Liver (tissue), 9 donors: Measurements from ENCODE around the gene LRRC51. TPM values are rescaled to one million over a fixed set of nuclear protein-coding genes. Genes with fewer than 3 reads are reported as not detected.

Source experiments
- DNase-seq: peaks from one replicate; pipeline ENCODE4 v3.0.0-alpha.2; 2017; ENCODE audit warnings: low spot score
- H3K27ac ChIP-seq, 2 donors: one replicate each; pipeline ENCODE4 v1.7.0; 2013; ENCODE audit warnings: inconsistent platforms in 2 of 2, low read length in 2 of 2, control low read depth in 1 of 2, low read depth in 1 of 2, mild to moderate bottlenecking in 1 of 2
- H3K27me3 ChIP-seq, 4 donors: one replicate each; pipeline versions ENCODE4 v1.6.1 to v1.7.0; 2013; ENCODE audit warnings: low read length in 3 of 4, inconsistent platforms in 1 of 4, mild to moderate bottlenecking in 1 of 4, moderate library complexity in 1 of 4; ENCODE audit not compliant: control insufficient read depth in 4 of 4, insufficient read depth in 4 of 4
- H3K36me3 ChIP-seq, 4 donors: one replicate each; pipeline versions ENCODE4 v1.6.1 to v1.7.0; 2013; ENCODE audit warnings: low read length in 3 of 4, mild to moderate bottlenecking in 3 of 4, low read depth in 1 of 4, moderate library complexity in 1 of 4; ENCODE audit not compliant: control insufficient read depth in 4 of 4, insufficient read depth in 3 of 4
- H3K4me1 ChIP-seq, 4 donors: one replicate each; pipeline versions ENCODE4 v1.6.1 to v1.7.0; 2013; ENCODE audit warnings: low read length in 3 of 4, mild to moderate bottlenecking in 3 of 4, moderate library complexity in 1 of 4; ENCODE audit not compliant: control insufficient read depth in 4 of 4, insufficient read depth in 4 of 4
- H3K4me3 ChIP-seq, 3 donors: one replicate each; pipeline versions ENCODE4 v1.6.1 to v1.7.0; 2013; ENCODE audit warnings: low read length in 3 of 3, control low read depth in 1 of 3, low read depth in 1 of 3, mild to moderate bottlenecking in 1 of 3
- H3K9ac ChIP-seq, 2 donors: one replicate each; pipeline ENCODE4 v1.7.0; 2013; ENCODE audit warnings: low read length in 2 of 2, mild to moderate bottlenecking in 2 of 2, moderate library complexity in 2 of 2, control low read depth in 1 of 2, low read depth in 1 of 2
- H3K9me3 ChIP-seq, 4 donors: one replicate each; pipeline versions ENCODE4 v1.6.1 to v1.7.0; 2013; ENCODE audit warnings: low read length in 3 of 4; ENCODE audit not compliant: control insufficient read depth in 4 of 4
- ATF3 ChIP-seq: IDR thresholded peaks from 2 replicates; pipeline ENCODE4 v1.6.1; 2016; ENCODE audit warnings: antibody characterized with exemption
- CTCF ChIP-seq: fragments of 150-350 bp; IDR thresholded peaks from 2 replicates; pipeline ENCODE4 v1.5.1; 2017; ENCODE audit warnings: improper control_type of control experiment, low read depth, low read length; ENCODE audit not compliant: missing input control
- EGR1 ChIP-seq, 2 donors: IDR thresholded peaks; 2 replicates each; pipeline ENCODE4 v1.6.1; 2016 to 2018; ENCODE audit warnings: antibody characterized with exemption in 2 of 2, low read depth in 2 of 2
- FOXA1 ChIP-seq: IDR thresholded peaks from 2 replicates; pipeline ENCODE4 v1.6.1; 2016; ENCODE audit warnings: antibody characterized with exemption
- FOXA2 ChIP-seq: IDR thresholded peaks from 2 replicates; pipeline ENCODE4 v1.6.1; 2016; ENCODE audit warnings: antibody characterized with exemption
- GABPA ChIP-seq, 2 donors: IDR thresholded peaks in 1 of 2; conservative IDR thresholded peaks in 1 of 2; 2 replicates each; pipeline ENCODE4 v1.6.1; 2016; ENCODE audit warnings: antibody characterized with exemption in 2 of 2, mild to moderate bottlenecking in 1 of 2, moderate library complexity in 1 of 2
- HNF4A ChIP-seq, 2 donors: conservative IDR thresholded peaks; 2 replicates each; pipeline ENCODE4 v1.6.1; 2016; ENCODE audit warnings: antibody characterized with exemption in 2 of 2, mild to moderate bottlenecking in 2 of 2
- HNF4G ChIP-seq: IDR thresholded peaks from 2 replicates; pipeline ENCODE4 v1.6.1; 2016; ENCODE audit warnings: antibody characterized with exemption
- JUND ChIP-seq, 2 donors: IDR thresholded peaks; 2 replicates each; pipeline ENCODE4 v1.6.1; 2016; ENCODE audit warnings: antibody characterized with exemption in 2 of 2
- NR2F2 ChIP-seq: IDR thresholded peaks from 2 replicates; pipeline ENCODE4 v1.6.1; 2016; ENCODE audit warnings: antibody characterized with exemption
- RAD21 ChIP-seq, 2 donors: IDR thresholded peaks; 2 replicates each; pipeline ENCODE4 v1.6.1; 2016; ENCODE audit warnings: antibody characterized with exemption in 2 of 2, mild to moderate bottlenecking in 2 of 2
- RXRA ChIP-seq, 2 donors: IDR thresholded peaks; 2 replicates each; pipeline ENCODE4 v1.6.1; 2017 to 2018; ENCODE audit warnings: antibody characterized with exemption in 2 of 2, mild to moderate bottlenecking in 1 of 2
- SP1 ChIP-seq: IDR thresholded peaks from 2 replicates; pipeline ENCODE4 v1.6.1; 2018; ENCODE audit warnings: antibody characterized with exemption, mild to moderate bottlenecking
- TAF1 ChIP-seq: conservative IDR thresholded peaks from 2 replicates; pipeline ENCODE4 v1.6.1; 2016; ENCODE audit warnings: antibody characterized with exemption, mild to moderate bottlenecking
- YY1 ChIP-seq: IDR thresholded peaks from 2 replicates; pipeline ENCODE4 v1.6.1; 2016; ENCODE audit warnings: antibody characterized with exemption, mild to moderate bottlenecking
- ZBTB33 ChIP-seq: IDR thresholded peaks from 2 replicates; pipeline ENCODE4 v1.6.1; 2016; ENCODE audit warnings: antibody characterized with exemption
- WGBS: extraction: QIAGEN DNeasy Blood & Tissue Kit; methylation state at CpG from one replicate; pipeline ENCODE4 v1.1.7; 2013; 5-methylcytosine and 5-hydroxymethylcytosine counted together
- polyA plus RNA-seq, 2 donors: library from polyadenylated mRNA; stranded (reverse) in 1 of 2; unstranded in 1 of 2; fragments of 200-250 nt in 1 of 2; fragments of >200 nt in 1 of 2; fragmentation: Nextera tagmentation in 1 of 2; extraction: Ambion mirVana in 1 of 2; gene quantifications; one replicate each; pipeline versions ENCODE4 v1.2.1 to v1.2.3, GENCODE V29; 2013 to 2015
- total RNA-seq, 2 donors: library from RNA; depleted of rRNA; stranded (reverse); fragments of >200 nt; gene quantifications; one replicate each; pipeline ENCODE4 v1.2.3, GENCODE V29; 2014
- TF ChIP-seq, protein P1 (sequence below): IDR thresholded peaks from 2 replicates; pipeline ENCODE4 v1.6.1; 2016; ENCODE audit warnings: antibody characterized with exemption
- donor health status: healthy.
- donor health status: healthy.
- donor health status: healthy.
- donor health status: healthy.
- donor health status: healthy.

LRRC51 gene
- total and polyA plus RNA-seq, 4 donors: 1.9 to 3.7 (median 3.2) TPM

DNA sequence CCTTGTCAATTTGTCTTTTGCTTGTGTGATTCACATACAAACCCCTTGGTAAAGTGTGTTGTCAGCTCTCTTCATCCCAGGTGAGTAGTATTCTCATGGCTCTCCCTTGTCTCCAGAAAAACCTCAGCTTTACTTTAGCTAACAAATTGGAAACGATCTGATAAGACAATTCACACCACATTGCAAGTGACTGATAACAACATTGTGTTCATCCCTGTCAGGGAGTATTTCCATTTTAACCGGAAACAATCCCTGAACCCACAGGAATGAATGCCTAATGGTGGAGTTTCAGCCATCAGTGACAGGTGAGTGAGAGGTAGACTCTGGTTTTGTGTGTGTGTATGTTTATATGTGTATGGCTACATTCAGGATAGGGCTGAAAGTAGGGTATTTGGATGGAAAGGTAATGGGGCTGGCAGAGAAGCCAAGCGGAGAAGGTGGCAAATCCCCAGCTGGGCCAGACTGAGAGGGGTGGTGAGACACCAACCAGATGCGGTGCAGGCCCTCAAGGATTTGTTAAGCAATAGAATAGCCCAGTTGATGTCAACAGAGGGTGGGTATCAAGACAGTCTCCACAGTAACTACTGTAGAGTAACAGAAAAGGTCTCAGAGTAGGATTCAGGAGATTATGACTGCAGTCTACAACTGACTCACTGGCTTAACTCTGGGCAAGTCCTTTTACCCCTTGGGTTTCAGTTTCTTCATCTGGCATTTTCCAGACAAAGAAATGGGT lies 7.6 kb downstream of the LRRC51 start:
- 86% methylated on average over 4 of the region's 4 CpGs for WGBS
- H3K9me3 ChIP-seq: no peaks in the 10 kb centered on the region
- H3K27me3 ChIP-seq: no peaks in the 10 kb centered on the region
- H3K9ac ChIP-seq: no peak overlapping the region
- no peak overlapping the region for H3K27ac ChIP-seq
- peaks cover 0 to 7% (median 2%) of the 10 kb centered on the region in 4 donors for H3K4me1 ChIP-seq
- H3K4me3 ChIP-seq: no peak overlapping the region
- H3K36me3 ChIP-seq: peaks cover 0 to 19% (median 0%) of the 10 kb centered on the region in 4 donors
- DNase-seq: no peak
- TF ChIP-seq EGR1 (IDR thresholded peaks at IDR 0.05; ENCODE audit: low read depth in 2 of 2) (no peak), JUND (IDR thresholded peaks at IDR 0.05) (no peak), HNF4A (conservative IDR thresholded peaks at IDR 0.05) (no peak), RAD21 (IDR thresholded peaks at IDR 0.05) (no peak), ATF3 (no peak), NR2F2 (no peak), TAF1 (no peak), SP1 (no peak), ZBTB33 (no peak), RXRA (IDR thresholded peaks at IDR 0.05) (no peak), FOXA2 (no peak), CTCF (no peak), FOXA1 (no peak), GABPA (IDR thresholded peaks at IDR 0.05 in 1 of 2, conservative IDR thresholded peaks at IDR 0.05 in 1 of 2) (no peak), YY1 (no peak)
- TF ChIP-seq, protein P1, sequence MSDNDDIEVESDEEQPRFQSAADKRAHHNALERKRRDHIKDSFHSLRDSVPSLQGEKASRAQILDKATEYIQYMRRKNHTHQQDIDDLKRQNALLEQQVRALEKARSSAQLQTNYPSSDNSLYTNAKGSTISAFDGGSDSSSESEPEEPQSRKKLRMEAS: no peak

DNA sequence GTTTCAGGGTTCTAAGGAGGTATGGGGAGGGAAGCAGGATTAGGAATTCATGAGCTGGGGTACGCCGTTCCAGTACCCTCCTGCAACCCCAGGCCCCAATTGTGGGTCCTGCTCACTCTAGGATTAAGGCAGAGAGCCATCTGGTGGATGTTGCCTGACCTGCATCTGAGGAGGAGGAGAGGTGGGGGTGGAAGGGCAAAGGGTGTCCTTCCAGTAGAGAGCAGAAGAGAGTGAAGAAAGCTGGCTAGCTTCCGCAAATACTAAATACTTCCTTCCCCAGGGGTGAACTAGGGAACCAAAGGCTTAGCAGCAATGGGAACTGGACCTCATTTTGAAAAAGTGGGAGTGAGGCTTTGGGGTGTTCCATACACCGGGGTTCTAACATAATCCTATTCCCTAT lies 10.6 kb downstream of the LRRC51 start:
- Histone ChIP-seq H3K9me3 (no peaks in the 10 kb centered on the region), H3K4me3 (no peak overlapping the region), H3K36me3 (peaks cover 0 to 29% (median 6%) of the 10 kb centered on the region in 4 donors), H3K27me3 (no peaks in the 10 kb centered on the region), H3K4me1 (peaks cover 0 to 7% (median 2%) of the 10 kb centered on the region in 4 donors), H3K27ac (peak overlapping the region; percentile 11 to 60), H3K9ac (no peak overlapping the region)
- peak; percentile 74 for DNase-seq
- 41% methylated on average over 4 of the region's 4 CpGs for WGBS
- no peak for TF ChIP-seq GABPA (IDR thresholded peaks at IDR 0.05 in 1 of 2, conservative IDR thresholded peaks at IDR 0.05 in 1 of 2)
- TF ChIP-seq NR2F2: peak; percentile 55
- TF ChIP-seq HNF4A (conservative IDR thresholded peaks at IDR 0.05): no peak
- no peak for TF ChIP-seq TAF1
- TF ChIP-seq HNF4G: no peak
- peak; percentile 17 for TF ChIP-seq YY1
- no peak for TF ChIP-seq ATF3
- TF ChIP-seq RAD21 (IDR thresholded peaks at IDR 0.05): peak; percentile 89 to 95
- TF ChIP-seq ZBTB33: no peak
- peak; percentile 86 for TF ChIP-seq CTCF
- peak in 1 of 2 donors; percentile 31 for TF ChIP-seq RXRA (IDR thresholded peaks at IDR 0.05)
- TF ChIP-seq SP1: no peak
- TF ChIP-seq FOXA2: no peak
- TF ChIP-seq, protein P1: no peak
- no peak for TF ChIP-seq JUND (IDR thresholded peaks at IDR 0.05)
